MCF 10A (cell line): Measurements from ENCODE around the gene IL4R. TPM values are rescaled to one million over a fixed set of nuclear protein-coding genes. Genes with fewer than 3 reads are reported as not detected.

Source experiments
- BruUV-seq: library from RNA; stranded (reverse); fragments of 400-500 nt; replicated peaks from 2 replicates; lab custom pipeline; 2021; lab: Mats Ljungman, UMichigan
- CTCF ChIA-PET: fragments of 300-600 bp; sonication (Branson Sonifier 250); formaldehyde crosslinking; extraction: SDS; loops from one replicate; lab custom pipeline; 2021; ENCODE audit warnings: antibody characterized with exemption, inconsistent platforms; lab: Yijun Ruan, JAX
- POLR2A ChIA-PET: fragments of 300-600, 350-650 bp; sonication (Branson Sonifier 250); formaldehyde crosslinking; extraction: SDS; loops from one replicate; lab custom pipeline; 2020; ENCODE audit warnings: antibody characterized with exemption, inconsistent platforms; lab: Yijun Ruan, JAX
- DNase-seq: peaks from one replicate; pipeline ENCODE4 v3.0.0-alpha.2; 2018; ENCODE audit not compliant: unreplicated experiment
- H3K27ac Mint-ChIP-seq: one replicate; pipeline ENCODE4 v1.8.0; 2022; ENCODE audit warnings: mild to moderate bottlenecking, low read depth, mixed read lengths; ENCODE audit not compliant: unreplicated experiment
- H3K27me3 Mint-ChIP-seq: one replicate; pipeline ENCODE4 v1.8.0; 2022; ENCODE audit warnings: mixed read lengths; ENCODE audit not compliant: insufficient read depth, unreplicated experiment
- H3K36me3 Mint-ChIP-seq: one replicate; pipeline ENCODE4 v1.8.0; 2022; ENCODE audit warnings: mild to moderate bottlenecking, moderate library complexity, mixed read lengths; ENCODE audit not compliant: insufficient read depth, unreplicated experiment
- H3K4me1 Mint-ChIP-seq: one replicate; pipeline ENCODE4 v1.8.0; 2022; ENCODE audit warnings: mixed read lengths; ENCODE audit not compliant: insufficient read depth, unreplicated experiment
- H3K4me3 Mint-ChIP-seq: one replicate; pipeline ENCODE4 v1.8.0; 2022; ENCODE audit warnings: mild to moderate bottlenecking, moderate library complexity, mixed read lengths; ENCODE audit not compliant: unreplicated experiment
- H3K9me3 Mint-ChIP-seq: one replicate; pipeline ENCODE4 v1.8.0; 2022; ENCODE audit warnings: mixed read lengths; ENCODE audit not compliant: unreplicated experiment
- intact Hi-C: fragments of 100-400 bp; cut with micrococcal nuclease; formaldehyde crosslinking; loops from 2 replicates; pipeline ENCODE4 v1.14.1; 2022
- total RNA-seq: library from RNA; stranded (reverse); gene quantifications from 2 replicates; pipeline ENCODE4 v1.2.3, GENCODE V29; 2022
- TF ChIP-seq, protein P1 (sequence below): fragments of 200-600 bp; IDR thresholded peaks from one replicate; pipeline ENCODE4 v1.8.0; 2022; ENCODE audit warnings: antibody characterized with exemption, mild to moderate bottlenecking; ENCODE audit not compliant: unreplicated experiment

IL4R gene
- total RNA-seq, 1 experiment from 2014 or later = 51.9 TPM

DNA sequence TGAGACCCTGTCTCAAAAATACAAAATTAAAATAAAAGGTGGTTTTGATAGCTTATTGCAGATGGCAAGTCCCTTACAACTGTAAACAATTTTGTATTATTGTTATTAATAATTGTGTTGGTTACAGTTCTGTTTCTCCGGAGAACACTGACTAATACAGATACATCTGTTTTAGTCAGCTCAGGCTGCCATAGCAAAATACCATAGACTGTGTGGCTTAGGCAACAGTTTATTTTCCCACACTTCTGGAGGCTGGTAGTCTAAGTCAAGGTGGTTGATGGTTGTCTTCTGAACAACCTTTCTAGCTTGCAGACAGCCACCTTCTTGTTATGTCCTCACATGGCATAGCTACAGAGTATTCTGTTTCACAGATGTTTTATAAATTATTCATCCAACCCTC, 74.0 kb downstream of the IL4R start:
- CTCF ChIA-PET = interaction anchor here (0.6 to 3.4 kb wide), 4 partner anchors 20 to 1567 kb away, joined by 3 to 19 read pairs (median 3); no protein-coding TSS in a partner anchor

DNA sequence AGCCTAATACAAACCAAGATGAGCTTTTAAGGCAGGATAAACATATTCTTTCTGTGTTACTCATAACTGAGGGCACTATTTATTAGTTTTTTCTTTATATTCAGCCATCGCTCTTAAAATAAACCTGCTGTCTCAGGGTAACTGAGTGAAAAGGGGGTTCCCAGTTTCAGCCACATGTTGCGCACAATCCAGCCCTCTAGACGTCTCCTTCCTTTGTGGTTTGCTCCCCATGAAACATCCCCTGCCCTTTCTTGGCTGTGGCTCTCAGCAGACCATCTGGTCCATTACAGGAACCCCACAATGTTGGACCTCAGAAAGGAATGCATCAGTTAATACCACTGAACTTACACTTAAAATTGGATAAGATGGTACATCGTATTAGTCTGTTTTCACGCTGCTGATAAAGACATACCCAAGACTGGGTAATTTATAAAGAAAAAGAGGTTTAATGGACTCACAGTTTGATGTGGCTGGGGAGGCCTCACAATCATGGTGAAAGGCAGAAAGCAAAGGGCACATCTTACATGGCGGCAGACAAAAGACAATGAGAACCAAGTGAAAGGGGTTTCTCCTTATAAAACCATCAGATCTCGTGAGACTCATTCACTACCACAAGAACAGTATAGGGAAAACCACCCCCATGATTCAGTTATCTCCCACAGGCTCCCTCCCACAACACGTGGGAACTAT, 75.6 kb downstream of the IL4R start:
- Mint-ChIP-seq H3K27me3 (peaks cover 59% of the 10 kb centered on the region), H3K4me1 (no peaks in the 10 kb centered on the region), H3K36me3 (no peaks in the 10 kb centered on the region), H3K27ac (no peak overlapping the region), H3K9me3 (peaks cover 12% of the 10 kb centered on the region), H3K4me3 (no peak overlapping the region)
- ChIA-PET POLR2A (no interaction called here), CTCF (interaction anchor here (0.7 to 0.9 kb wide), 2 partner anchors 21 to 1007 kb away, joined by 3 to 4 read pairs; no protein-coding TSS in a partner anchor)
- intact Hi-C loops = no loop called here
- BruUV-seq = no TSS peak
- TF ChIP-seq, protein P1, sequence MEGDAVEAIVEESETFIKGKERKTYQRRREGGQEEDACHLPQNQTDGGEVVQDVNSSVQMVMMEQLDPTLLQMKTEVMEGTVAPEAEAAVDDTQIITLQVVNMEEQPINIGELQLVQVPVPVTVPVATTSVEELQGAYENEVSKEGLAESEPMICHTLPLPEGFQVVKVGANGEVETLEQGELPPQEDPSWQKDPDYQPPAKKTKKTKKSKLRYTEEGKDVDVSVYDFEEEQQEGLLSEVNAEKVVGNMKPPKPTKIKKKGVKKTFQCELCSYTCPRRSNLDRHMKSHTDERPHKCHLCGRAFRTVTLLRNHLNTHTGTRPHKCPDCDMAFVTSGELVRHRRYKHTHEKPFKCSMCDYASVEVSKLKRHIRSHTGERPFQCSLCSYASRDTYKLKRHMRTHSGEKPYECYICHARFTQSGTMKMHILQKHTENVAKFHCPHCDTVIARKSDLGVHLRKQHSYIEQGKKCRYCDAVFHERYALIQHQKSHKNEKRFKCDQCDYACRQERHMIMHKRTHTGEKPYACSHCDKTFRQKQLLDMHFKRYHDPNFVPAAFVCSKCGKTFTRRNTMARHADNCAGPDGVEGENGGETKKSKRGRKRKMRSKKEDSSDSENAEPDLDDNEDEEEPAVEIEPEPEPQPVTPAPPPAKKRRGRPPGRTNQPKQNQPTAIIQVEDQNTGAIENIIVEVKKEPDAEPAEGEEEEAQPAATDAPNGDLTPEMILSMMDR = no peak
- no peak for DNase-seq

More for the DNA sequence above, 74.0 kb downstream of the IL4R start:
- no TSS peak for BruUV-seq
- POLR2A ChIA-PET = interaction anchor here (0.6 to 1.6 kb wide), 3 partner anchors 13 to 184 kb away, joined by 3 to 5 read pairs (median 3); partner anchors contain the start of gene KDM8
- no peak for DNase-seq
- H3K27ac Mint-ChIP-seq = no peak overlapping the region
- H3K4me3 Mint-ChIP-seq = no peak overlapping the region
- TF ChIP-seq, protein P1 = no peak
- H3K27me3 Mint-ChIP-seq = peaks cover 42% of the 10 kb centered on the region
- intact Hi-C loops = no loop called here
- peaks cover 9% of the 10 kb centered on the region for H3K9me3 Mint-ChIP-seq
- H3K36me3 Mint-ChIP-seq = no peaks in the 10 kb centered on the region
- H3K4me1 Mint-ChIP-seq = no peaks in the 10 kb centered on the region

DNA sequence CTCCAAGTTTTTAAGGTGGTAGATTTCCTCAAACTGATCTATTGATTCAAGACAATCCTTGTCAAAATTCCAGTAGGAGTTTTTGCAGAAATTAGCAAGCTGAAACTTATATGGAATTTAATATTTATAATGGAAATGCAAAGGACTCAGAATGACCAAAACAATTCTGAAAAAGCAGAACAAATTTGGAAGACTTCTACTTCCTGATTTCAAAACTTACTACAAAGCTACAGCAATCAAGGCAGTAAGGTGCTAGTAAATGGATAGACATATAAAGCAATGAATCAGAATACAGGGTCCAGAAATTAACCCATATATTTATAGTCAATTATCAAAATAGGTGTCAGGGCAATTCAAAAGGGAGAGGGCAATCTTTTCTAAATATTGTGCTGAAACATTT, 76.4 kb downstream of the IL4R start:
- no TSS peak for BruUV-seq
- intact Hi-C loops = no loop called here
- ChIA-PET POLR2A (no interaction called here), CTCF (interaction anchor here (0.7 to 0.9 kb wide), 2 partner anchors 22 to 1008 kb away, joined by 3 to 4 read pairs; no protein-coding TSS in a partner anchor)
- no peaks in the 10 kb centered on the region for H3K4me1 Mint-ChIP-seq
- DNase-seq = no peak
- H3K9me3 Mint-ChIP-seq = peaks cover 16% of the 10 kb centered on the region
- TF ChIP-seq, protein P1 = no peak
- H3K4me3 Mint-ChIP-seq = no peak overlapping the region
- peaks cover 66% of the 10 kb centered on the region for H3K27me3 Mint-ChIP-seq
- H3K27ac Mint-ChIP-seq = no peak overlapping the region
- no peaks in the 10 kb centered on the region for H3K36me3 Mint-ChIP-seq

DNA sequence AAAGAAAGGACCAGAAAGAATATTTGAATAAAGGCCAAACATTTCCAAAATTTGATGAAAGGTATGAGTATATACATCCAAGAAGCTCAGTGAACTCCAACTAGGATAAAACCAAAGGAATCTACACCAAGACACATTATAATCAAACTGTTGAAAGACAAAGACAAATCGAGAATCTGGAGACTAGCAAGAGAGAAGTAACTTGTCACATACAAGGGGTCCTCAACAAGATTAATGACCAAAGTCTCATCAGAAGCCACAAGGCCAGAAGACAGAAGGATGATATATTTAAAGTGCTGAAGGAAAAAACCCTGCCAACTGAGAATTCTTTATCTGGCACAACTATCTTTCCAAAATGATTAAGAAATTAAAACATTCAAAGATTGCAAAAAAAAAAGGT, 78.9 kb downstream of the IL4R start:
- peaks cover 74% of the 10 kb centered on the region for H3K27me3 Mint-ChIP-seq
- H3K4me1 Mint-ChIP-seq = no peaks in the 10 kb centered on the region
- no TSS peak for BruUV-seq
- TF ChIP-seq, protein P1 = no peak
- intact Hi-C loops = no loop called here
- ChIA-PET CTCF (interaction anchor here (0.7 kb wide), 1 partner anchor 451 kb away, joined by 3 read pairs; no protein-coding TSS in a partner anchor), POLR2A (no interaction called here)
- DNase-seq = no peak
- H3K4me3 Mint-ChIP-seq = no peak overlapping the region
- no peaks in the 10 kb centered on the region for H3K36me3 Mint-ChIP-seq
- peaks cover 24% of the 10 kb centered on the region for H3K9me3 Mint-ChIP-seq
- H3K27ac Mint-ChIP-seq = no peak overlapping the region
